IPS-18a (cell line): ENCODE measurements around the gene MTA1.
A peak's percentile ranks its signal among the peaks of the same experiment; 100 is the strongest.

Experiments
- H3K27ac ChIP-seq: one replicate; pipeline ENCODE4 v1.5.1; 2013; ENCODE audit warnings: low read length
- H3K27me3 ChIP-seq: one replicate; pipeline ENCODE4 v1.6.1; 2013; ENCODE audit warnings: mild to moderate bottlenecking, low read length; ENCODE audit not compliant: control insufficient read depth, insufficient read depth
- H3K36me3 ChIP-seq: one replicate; pipeline ENCODE4 v1.6.1; 2013; ENCODE audit warnings: low read depth, low read length; ENCODE audit not compliant: control insufficient read depth
- H3K4me1 ChIP-seq: one replicate; pipeline ENCODE4 v1.6.1; 2013; ENCODE audit warnings: low read depth, low read length; ENCODE audit not compliant: control insufficient read depth
- H3K4me3 ChIP-seq: one replicate; pipeline ENCODE4 v1.5.1; 2013; ENCODE audit warnings: low read length
- H3K9ac ChIP-seq: one replicate; pipeline ENCODE4 v1.6.1; 2013; ENCODE audit warnings: mild to moderate bottlenecking, low read length, moderate library complexity
- H3K9me3 ChIP-seq: one replicate; pipeline ENCODE4 v1.6.1; 2013; ENCODE audit warnings: low read depth, low read length; ENCODE audit not compliant: control insufficient read depth

MTA1 gene

DNA sequence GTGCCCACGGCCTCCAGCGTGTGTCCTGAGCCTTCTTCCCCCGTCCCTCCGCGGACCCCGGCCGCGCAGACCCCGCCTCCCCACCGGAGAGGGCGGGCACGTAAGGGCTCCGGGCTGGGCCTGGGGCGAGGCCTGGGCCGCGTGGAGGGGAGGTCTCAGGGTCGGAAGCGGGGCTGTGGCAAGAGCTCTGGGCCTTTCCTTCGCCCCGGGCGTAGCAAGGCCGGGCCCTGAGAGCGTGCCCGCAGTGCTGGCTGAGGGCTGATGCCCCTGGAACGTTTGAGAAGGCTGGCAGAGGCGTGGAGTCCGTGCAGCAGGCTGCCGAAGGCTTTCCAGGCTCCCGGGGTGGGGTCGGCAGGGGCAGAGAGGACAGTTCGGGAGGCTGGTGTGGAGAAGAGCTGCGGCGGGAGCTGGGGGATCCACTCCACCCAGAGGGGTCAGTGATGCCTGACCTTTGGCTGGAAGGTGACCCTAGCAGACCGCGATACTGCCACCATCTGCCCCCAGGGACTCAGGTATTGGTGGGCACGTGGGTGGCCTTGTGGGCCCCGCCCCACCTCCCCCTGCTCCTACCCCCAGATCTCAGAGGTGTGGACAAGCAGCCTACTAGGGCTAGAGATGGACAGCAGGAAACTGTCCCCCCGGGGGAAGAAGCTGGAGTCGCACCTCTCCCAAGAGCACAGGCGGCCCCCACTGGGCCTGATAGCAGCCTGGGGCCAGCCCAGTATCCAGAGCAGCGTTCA, 20.7 kb upstream of the MTA1 start:
- Histone ChIP-seq H3K9me3 (peaks cover 33% of the 10 kb centered on the region), H3K9ac (peak overlapping the region; percentile 50), H3K4me1 (peaks cover 3% of the 10 kb centered on the region)

DNA sequence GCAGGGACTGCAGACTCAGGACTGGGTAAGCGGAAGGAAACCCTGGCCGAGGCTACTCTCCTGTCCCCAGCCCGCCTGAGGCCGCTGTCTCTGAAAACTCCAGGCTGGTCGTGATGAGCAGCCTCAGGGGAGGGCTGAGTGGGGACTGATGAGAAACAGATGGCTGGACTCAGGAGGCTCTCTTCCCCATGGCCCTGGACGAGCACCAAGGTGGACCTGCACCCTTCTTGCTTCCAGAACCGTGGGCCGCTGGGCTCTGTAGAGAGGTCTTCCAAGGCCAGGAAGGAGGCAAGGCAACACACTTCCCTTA, 20.2 kb upstream of the MTA1 start:
- H3K9ac ChIP-seq, result no peak overlapping the region
- H3K27ac ChIP-seq, result no peak overlapping the region

More for the DNA sequence above, 20.7 kb upstream of the MTA1 start:
- Histone ChIP-seq H3K4me3 (peak overlapping the region; percentile 50), H3K27me3 (peaks cover 6% of the 10 kb centered on the region), H3K27ac (no peak overlapping the region), H3K36me3 (peaks cover 3% of the 10 kb centered on the region)

DNA sequence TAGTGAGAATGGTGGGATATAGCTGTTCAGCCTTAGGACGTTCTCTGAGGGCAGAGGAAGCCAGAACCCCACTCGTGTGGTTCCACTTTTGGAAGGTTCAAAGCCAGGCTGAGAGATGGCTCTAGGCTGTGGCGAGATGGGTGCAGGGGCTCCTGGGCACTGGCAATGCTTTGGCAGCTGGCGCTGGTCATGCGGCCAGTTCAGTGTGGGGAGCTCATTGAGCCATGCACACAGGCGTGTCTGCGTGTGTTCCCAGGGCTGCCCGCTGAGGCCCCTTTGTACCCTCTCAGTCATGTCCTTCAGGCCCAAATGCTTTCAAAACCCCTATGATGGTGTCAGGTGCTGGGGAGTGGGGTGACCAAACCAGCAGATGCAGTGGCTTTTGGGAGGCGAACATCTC, 19.6 kb upstream of the MTA1 start:
- no peak overlapping the region for H3K9ac ChIP-seq
- H3K4me3 ChIP-seq, result no peak overlapping the region
- H3K9me3 ChIP-seq, result peaks cover 41% of the 10 kb centered on the region
- H3K36me3 ChIP-seq, result peaks cover 3% of the 10 kb centered on the region
- H3K27ac ChIP-seq, result no peak overlapping the region
- H3K4me1 ChIP-seq, result peaks cover 3% of the 10 kb centered on the region
- peaks cover 9% of the 10 kb centered on the region for H3K27me3 ChIP-seq

More for the DNA sequence above, 20.2 kb upstream of the MTA1 start:
- Histone ChIP-seq H3K36me3 (peaks cover 3% of the 10 kb centered on the region), H3K9me3 (peaks cover 36% of the 10 kb centered on the region), H3K4me1 (peaks cover 3% of the 10 kb centered on the region), H3K4me3 (no peak overlapping the region), H3K27me3 (peaks cover 6% of the 10 kb centered on the region)

DNA sequence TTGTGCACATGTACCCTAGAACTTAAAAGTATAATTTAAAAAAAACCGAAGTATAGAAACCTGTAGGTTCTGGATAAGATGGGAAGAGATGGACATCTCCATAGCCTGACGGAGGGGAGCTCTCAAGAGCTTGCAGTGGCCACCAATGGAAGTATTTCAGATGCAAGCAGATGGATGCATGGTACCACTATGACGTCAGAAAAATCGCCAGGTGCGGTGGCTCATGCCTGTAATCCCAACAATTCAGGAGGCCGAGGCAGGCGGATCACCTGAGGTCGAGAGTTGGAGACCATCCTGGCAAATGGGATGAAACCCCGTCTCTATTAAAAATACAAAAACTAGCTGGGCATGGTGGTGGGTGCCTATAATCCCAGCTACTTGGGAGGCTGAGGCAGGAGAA, 17.9 kb upstream of the MTA1 start:
- peaks cover 42% of the 10 kb centered on the region for H3K9me3 ChIP-seq

DNA sequence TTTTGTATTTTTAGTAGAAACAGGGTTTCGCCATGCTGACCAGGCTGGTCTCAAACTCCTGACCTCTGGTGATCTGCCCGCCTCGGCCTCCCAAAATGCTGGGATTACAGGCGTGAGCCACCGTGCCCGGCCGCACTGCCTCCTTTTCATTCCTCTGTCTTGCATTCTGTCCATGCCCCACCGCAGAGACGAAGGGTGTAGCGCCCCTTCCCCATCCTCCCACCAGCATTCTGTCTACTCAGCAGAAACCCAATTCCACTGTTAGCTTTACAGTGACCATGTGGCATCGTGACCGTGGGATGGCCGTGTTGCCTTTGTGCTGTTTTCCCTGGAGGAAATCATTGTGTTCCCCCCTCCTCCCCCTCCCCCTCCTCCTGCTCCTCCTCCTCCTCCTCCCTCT, 11.0 kb upstream of the MTA1 start:
- peaks cover 5% of the 10 kb centered on the region for H3K4me1 ChIP-seq
- peaks cover 12% of the 10 kb centered on the region for H3K9me3 ChIP-seq
- peaks cover 55% of the 10 kb centered on the region for H3K27me3 ChIP-seq
- H3K4me3 ChIP-seq, result no peak overlapping the region
- H3K36me3 ChIP-seq, result no peaks in the 10 kb centered on the region
- no peak overlapping the region for H3K27ac ChIP-seq
- H3K9ac ChIP-seq, result no peak overlapping the region

More for the DNA sequence above, 17.9 kb upstream of the MTA1 start:
- peaks cover 3% of the 10 kb centered on the region for H3K4me1 ChIP-seq
- no peak overlapping the region for H3K9ac ChIP-seq
- peaks cover 3% of the 10 kb centered on the region for H3K36me3 ChIP-seq
- H3K27me3 ChIP-seq, result peaks cover 13% of the 10 kb centered on the region
- H3K4me3 ChIP-seq, result no peak overlapping the region
- no peak overlapping the region for H3K27ac ChIP-seq

DNA sequence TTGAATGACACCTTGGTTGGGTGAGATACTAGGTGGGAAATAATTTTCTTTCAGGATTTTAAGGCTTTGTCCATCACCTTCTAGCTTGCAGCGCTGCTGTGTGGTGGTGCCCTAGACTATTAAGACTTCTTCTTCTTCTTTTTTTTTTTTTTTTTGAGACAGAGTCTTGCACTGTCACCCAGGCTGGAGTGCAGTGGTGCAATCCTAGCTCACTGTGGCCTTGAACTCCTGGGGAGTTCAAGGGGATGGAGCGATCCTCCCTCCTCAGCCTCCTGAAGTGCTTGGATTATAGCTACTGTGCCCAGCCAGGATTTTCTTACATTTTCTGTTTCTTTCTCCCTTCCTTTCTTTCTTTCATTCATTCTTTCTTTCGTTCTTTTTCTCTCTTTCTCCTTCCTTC, 10.3 kb upstream of the MTA1 start:
- Histone ChIP-seq H3K4me3 (no peak overlapping the region), H3K36me3 (no peaks in the 10 kb centered on the region), H3K9ac (no peak overlapping the region), H3K27ac (no peak overlapping the region), H3K9me3 (peaks cover 6% of the 10 kb centered on the region), H3K27me3 (peaks cover 62% of the 10 kb centered on the region), H3K4me1 (peaks cover 5% of the 10 kb centered on the region)

DNA sequence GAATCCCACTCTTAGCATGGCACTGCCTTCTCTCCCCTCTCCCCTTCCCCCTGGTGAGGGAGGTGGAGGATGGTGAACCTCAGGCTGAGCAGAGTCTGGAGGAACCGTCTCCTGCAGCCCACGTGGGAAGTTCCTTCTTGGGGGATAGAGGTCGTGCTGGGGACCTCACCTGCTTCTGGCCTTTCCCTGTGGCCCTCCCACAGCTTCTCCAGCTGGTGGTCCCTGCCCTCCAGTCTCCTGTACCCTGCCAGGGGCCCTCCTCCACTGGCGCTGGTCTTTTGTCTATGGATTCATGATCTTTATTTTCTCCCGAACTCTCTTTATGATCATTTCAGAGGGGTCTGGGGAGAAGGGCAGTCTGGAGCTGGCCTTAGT, 9.0 kb upstream of the MTA1 start:
- Histone ChIP-seq H3K9me3 (no peaks in the 10 kb centered on the region), H3K4me3 (peak overlapping the region; percentile 20), H3K27me3 (peaks cover 58% of the 10 kb centered on the region), H3K4me1 (peaks cover 5% of the 10 kb centered on the region), H3K27ac (no peak overlapping the region), H3K36me3 (no peaks in the 10 kb centered on the region), H3K9ac (no peak overlapping the region)

DNA sequence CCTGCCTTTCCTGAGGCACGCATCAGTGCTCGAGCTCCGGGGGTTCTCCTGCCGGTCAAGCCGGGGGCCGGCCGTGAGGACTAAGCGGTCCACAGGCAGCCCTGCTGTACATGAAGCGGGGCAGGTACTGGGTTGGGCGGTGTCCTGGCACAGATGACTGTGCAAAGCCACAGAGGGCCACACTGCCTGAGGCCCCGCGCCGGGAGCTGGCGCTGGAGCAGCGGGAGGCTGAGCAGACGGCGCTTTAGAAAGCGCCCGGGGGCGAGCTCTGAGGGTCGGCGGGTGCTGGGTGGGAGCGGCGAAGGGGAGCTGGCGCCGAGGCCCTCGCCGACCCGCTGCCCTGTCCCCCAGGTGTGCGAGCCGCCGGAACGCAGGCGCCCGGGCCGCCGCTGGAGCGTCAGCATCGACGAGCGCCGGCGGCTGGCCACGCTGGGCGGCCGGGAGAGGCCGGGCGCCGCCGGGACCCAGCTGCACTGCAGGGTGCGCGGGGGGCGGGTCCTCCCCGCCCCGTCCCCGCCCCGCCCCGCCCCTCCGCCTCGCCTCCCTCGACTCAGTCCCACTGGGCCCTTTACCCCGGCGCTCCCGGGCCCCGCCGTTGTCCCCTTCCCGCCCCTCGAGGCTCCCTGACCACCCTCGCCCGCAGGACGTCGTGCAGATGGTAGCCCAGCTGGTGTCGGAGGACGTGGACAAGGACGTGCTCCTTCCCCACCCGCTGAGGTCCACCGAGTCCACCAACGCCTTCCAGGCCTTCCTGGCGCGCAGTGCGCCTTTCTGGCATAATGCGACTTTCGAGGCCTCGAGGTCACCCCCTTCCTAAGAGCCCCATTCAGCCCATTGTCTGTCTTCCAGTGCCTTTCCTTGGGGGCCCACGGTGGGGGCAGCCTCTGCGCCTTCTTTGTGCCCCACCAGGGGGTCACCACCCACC, 8.3 kb upstream of the MTA1 start:
- Histone ChIP-seq H3K9me3 (no peaks in the 10 kb centered on the region), H3K36me3 (no peaks in the 10 kb centered on the region), H3K27me3 (peaks cover 58% of the 10 kb centered on the region), H3K4me3 (peak overlapping the region; percentile 20), H3K4me1 (peaks cover 5% of the 10 kb centered on the region), H3K27ac (no peak overlapping the region), H3K9ac (no peak overlapping the region)

DNA sequence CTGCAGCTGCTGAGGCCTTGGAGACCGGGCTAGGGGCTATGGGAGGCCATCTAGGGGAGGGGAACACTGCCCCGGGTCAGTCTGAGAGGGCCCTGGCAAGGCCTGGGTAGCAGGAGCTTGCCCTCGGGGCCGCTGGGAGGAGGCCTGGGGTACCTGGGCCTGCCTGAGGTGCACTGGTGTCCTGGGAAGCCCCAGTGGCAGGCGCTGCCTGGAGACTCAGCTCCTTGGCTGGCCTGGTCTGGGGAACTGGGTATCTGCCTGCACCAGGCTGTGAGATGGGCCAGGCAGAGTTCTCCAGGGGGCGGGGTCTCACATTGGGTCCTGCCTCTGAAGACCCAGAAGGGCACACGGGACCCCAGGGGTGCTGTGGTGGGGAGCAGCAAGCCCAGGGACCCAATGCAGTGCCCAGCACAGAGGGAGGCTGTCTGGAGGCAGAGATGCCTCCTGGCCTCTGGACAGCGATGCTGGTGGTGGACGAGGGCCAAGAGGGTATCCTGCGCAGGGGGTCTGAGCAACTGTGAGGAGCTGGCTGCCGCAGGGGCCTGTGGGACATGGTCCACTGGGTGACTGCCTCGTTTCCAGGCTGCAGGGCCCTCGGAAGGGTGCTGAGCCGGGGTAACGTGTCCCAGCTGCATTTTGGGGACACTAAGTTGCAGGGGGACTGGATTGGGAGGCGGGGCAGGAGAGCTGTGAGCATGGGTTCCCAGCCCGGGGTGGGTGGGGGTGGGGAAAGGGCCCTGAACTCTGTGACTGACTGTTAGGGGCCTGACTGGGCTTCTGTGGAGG, 7.4 kb upstream of the MTA1 start:
- Histone ChIP-seq H3K9ac (no peak overlapping the region), H3K4me1 (peaks cover 5% of the 10 kb centered on the region), H3K9me3 (no peaks in the 10 kb centered on the region), H3K4me3 (no peak overlapping the region), H3K36me3 (no peaks in the 10 kb centered on the region), H3K27ac (no peak overlapping the region), H3K27me3 (peaks cover 58% of the 10 kb centered on the region)

DNA sequence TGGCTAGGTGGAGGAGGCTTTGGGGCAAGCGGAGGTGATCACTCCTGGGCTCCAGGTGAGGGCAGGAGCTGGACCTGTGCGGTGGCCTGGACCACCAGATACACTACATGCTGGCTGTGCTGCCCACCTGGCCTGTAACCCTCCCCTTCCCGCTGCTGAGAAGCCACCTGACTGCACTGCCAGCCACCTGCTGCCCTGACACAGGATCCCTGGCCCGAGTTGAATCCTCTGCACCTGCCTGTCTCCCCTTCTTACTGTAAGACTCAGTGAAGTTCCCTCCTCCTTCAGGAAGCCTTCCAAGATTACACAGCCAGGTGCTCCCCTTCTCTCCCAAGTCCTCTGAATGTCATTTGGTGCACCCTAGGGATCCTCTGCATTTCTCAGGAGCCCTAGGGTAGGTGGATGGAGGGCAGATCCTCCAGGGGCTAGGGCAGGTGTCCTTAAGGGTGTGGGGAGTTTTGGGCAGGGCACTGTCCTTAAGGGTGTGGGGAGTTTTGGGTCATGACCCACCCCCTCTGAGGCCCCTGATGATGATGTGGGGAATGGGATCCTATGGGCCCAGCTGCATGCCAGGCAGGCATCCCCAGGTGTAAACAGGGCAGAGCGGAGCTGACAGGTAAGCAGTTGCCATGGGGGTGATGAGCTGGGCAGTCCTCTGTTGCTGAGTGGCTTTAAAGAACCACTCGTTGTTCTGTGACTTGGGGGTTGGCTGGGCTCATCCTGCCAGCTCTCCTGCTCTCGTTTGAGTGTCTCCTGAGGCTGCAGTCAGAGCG, 6.7 kb upstream of the MTA1 start:
- no peak overlapping the region for H3K4me3 ChIP-seq
- H3K27me3 ChIP-seq, result peaks cover 58% of the 10 kb centered on the region
- H3K9ac ChIP-seq, result no peak overlapping the region
- no peak overlapping the region for H3K27ac ChIP-seq
- H3K36me3 ChIP-seq, result no peaks in the 10 kb centered on the region
- no peaks in the 10 kb centered on the region for H3K9me3 ChIP-seq
- peaks cover 5% of the 10 kb centered on the region for H3K4me1 ChIP-seq

DNA sequence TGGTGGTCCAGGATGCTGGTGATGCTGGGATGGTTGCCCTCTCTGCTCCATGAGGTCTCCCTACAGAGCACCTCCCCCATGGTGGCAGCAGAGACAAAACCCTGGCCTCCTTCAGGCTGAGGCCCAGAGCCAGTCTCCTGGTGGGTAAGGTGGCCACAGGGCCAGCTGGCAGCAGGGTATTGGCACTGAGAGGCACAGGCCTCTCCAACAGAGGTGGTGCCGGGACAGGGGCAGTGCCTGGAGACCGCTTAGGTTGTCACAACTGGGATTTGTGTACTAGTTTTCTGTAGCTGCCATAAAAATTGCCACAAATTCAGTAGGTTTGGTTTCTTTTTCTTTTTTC, 6.1 kb upstream of the MTA1 start:
- Histone ChIP-seq H3K9ac (no peak overlapping the region), H3K4me1 (peaks cover 5% of the 10 kb centered on the region), H3K9me3 (no peaks in the 10 kb centered on the region), H3K4me3 (no peak overlapping the region), H3K27me3 (peaks cover 58% of the 10 kb centered on the region), H3K27ac (no peak overlapping the region), H3K36me3 (no peaks in the 10 kb centered on the region)
